GM12891 (cell line): ENCODE data around the gene XCL1.

Experiments used
- POLR2A ChIP-seq: IDR thresholded peaks from 2 replicates; pipeline ENCODE4 v1.6.1; 2011; ENCODE audit warnings: low read depth, low read length, control low read depth
- POLR2AphosphoS5 ChIP-seq: IDR thresholded peaks from 2 replicates; pipeline ENCODE4 v1.6.1; 2011; ENCODE audit warnings: low read depth, low read length, control low read depth
- SPI1 ChIP-seq: IDR thresholded peaks from 2 replicates; pipeline ENCODE4 v1.6.1; 2011; ENCODE audit warnings: low read depth, low read length, control low read depth

DNA sequence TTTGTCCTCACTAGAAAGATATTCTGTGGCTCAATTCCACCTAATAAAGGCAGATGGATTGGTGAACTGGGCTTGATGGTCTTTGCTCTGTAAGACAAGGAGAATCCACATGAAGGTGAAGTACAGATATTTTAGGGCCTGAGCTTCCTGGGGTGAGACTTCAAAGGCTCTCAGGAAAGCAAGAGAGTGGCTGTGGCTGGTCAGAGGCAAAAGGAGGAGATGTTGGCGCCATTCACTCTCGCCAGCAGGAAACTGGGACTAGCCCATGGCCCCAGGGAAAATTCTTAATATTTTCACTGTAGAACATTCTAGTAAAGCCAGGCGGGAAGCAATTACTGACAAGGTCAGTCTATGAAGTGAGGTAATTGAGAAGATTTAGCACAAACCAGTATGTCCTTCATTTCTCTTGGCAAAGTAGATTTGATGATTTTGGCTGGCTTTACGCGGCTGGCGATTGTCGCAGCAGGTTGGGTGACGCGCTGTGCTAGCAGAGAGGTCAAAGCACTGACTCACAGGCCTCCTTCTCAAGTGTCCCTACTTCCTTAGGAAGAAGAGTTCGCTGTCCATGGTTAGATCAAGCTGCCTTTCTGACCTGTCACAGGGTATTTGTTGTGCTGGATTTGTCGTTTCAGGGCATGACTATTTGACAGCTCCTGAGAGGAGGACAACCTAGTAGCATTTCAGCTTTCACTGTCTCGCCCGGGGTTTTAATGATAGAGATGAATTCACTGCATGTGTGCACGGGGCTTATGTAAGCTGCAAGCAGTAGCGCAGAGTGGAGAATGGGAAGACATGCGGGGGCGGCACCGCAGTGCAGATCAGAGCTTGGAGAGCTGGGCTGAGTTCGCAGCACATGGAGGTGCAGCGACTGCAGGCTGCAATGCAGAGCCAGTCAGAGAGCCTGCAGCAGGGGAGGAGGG is 32.7 kb downstream of the XCL1 start:
- no peak for TF ChIP-seq POLR2AphosphoS5
- TF ChIP-seq POLR2A, result no peak
- TF ChIP-seq SPI1, result no peak
